Peyer's patch (tissue), 4 donors: Measurements from ENCODE around the gene UTP4.

Experiments
- CTCF ChIP-seq, 6 experiments: fragments of 450-650 bp in 4 of 6; fragments of 200-600 bp in 2 of 6; sonication (generic) in 1 of 6; IDR thresholded peaks; one replicate each; pipeline ENCODE4 v1.5.1; 2017 to 2019; ENCODE audit warnings: antibody characterized with exemption in 6 of 6, mild to moderate bottlenecking in 3 of 6, moderate library complexity in 1 of 6
- POLR2A ChIP-seq, 2 donors: fragments of 450-650 bp; IDR thresholded peaks; one replicate each; pipeline ENCODE4 v1.5.1; 2017; ENCODE audit warnings: antibody characterized with exemption in 2 of 2, mild to moderate bottlenecking in 2 of 2, moderate library complexity in 2 of 2

DNA sequence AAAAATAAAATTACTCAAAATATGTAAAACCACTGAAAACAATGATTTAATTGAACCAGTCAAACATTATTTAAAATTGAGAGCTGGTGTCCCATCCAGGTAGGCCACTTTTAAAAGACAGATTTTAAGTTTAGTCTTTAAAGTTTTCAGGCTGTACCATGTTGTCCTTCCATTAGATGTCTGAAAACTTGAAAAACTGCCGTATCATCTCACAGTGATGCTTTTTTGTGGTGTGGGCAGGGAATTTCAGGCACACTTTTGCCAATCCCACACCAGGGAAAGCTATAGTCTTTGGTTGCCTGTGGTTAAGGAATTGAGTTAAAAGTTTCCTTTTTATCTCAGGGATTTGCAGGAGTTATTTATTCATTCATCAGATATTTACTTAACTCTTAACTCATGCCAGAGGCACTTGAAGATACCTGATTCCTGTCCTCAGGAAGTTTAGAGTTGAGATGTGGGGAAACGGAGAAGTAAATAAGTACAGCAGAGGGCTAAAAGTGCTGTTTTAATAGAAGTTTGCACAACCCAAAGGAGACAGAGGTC, 57.7 kb downstream of the UTP4 start:
- TF ChIP-seq POLR2A (IDR thresholded peaks at IDR 0.05): no peak
- TF ChIP-seq CTCF (IDR thresholded peaks at IDR 0.05): no peak
